H1 (cell line): ENCODE measurements around the gene SLC39A7. TPM values are rescaled to one million over a fixed set of nuclear protein-coding genes. Genes with fewer than 3 reads are reported as not detected.
A peak's percentile ranks its signal among the peaks of the same experiment; 100 is the strongest.

Source experiments
- ASH2L ChIP-seq: fragments of 200-600, 300-600 bp; sonication (generic); IDR thresholded peaks from one replicate; pipeline ENCODE4 v1.7.1; 2017; ENCODE audit warnings: low read length
- BRCA1 ChIP-seq: IDR thresholded peaks from 2 replicates; pipeline ENCODE4 v1.6.1; 2012; ENCODE audit warnings: low read depth, low read length, improper control_type of control experiment
- NANOG ChIP-seq: IDR thresholded peaks from 2 replicates; pipeline ENCODE4 v1.6.1; 2011; ENCODE audit warnings: low read length, low read depth, mild to moderate bottlenecking, inconsistent platforms; ENCODE audit not compliant: insufficient read depth, poor library complexity, severe bottlenecking
- PHF8 ChIP-seq: fragments of 200-600 bp; sonication (generic); conservative IDR thresholded peaks from 2 replicates; pipeline ENCODE4 v1.7.1; 2012; ENCODE audit warnings: low read depth, mild to moderate bottlenecking, inconsistent platforms, low read length, moderate library complexity
- POLR2A ChIP-seq, 2 experiments: IDR thresholded peaks; 1 replicate in 1 of 2; 2 replicates in 1 of 2; pipeline ENCODE4 v1.6.1; 2011; ENCODE audit warnings: low read depth in 2 of 2, low read length in 2 of 2, mild to moderate bottlenecking in 2 of 2; ENCODE audit errors: control extremely low read depth in 1 of 2
- SIN3A ChIP-seq, 2 experiments: IDR thresholded peaks in 1 of 2; conservative IDR thresholded peaks in 1 of 2; 2 replicates each; pipeline ENCODE4 v1.6.1; 2011 to 2012; ENCODE audit warnings: low read length in 2 of 2, improper control_type of control experiment in 1 of 2, low read depth in 1 of 2, mild to moderate bottlenecking in 1 of 2
- SIRT6 ChIP-seq: IDR thresholded peaks from one replicate; pipeline ENCODE4 v1.7.1; 2012; ENCODE audit warnings: low read length, inconsistent platforms
- SIX5 ChIP-seq: IDR thresholded peaks from 2 replicates; pipeline ENCODE4 v1.6.1; 2011; ENCODE audit warnings: mild to moderate bottlenecking, low read depth, low read length
- TEAD4 ChIP-seq: IDR thresholded peaks from 2 replicates; pipeline ENCODE4 v1.6.1; 2012; ENCODE audit warnings: low read depth, low read length, inconsistent platforms, mixed read lengths
- polyA plus RNA-seq, 7 experiments: library from polyadenylated mRNA; depleted of rRNA in 3 of 7; stranded (reverse) in 5 of 7; unstranded in 2 of 7; fragments of >200 nt in 5 of 7; fragments of 200-250 nt in 2 of 7; gene quantifications; 1 replicate in 5 of 7; 2 replicates in 1 of 7; 4 replicates in 1 of 7; pipeline versions ENCODE4 v1.2.1 to v1.2.3, GENCODE V29; 2011 to 2013; ENCODE audit warnings: missing spikeins in 2 of 7, mixed read lengths in 2 of 7
- total RNA-seq: library from RNA; stranded (reverse); fragmentation: NEBNext Ultra II Directional; extraction: Animal tissue kit (Norgen Biotek cat#: 25700); gene quantifications from 2 replicates; pipeline ENCODE4 v1.2.1, GENCODE V29; 2021
- TF ChIP-seq, protein P1 (sequence below): IDR thresholded peaks from 2 replicates; pipeline ENCODE4 v1.6.1; 2012; ENCODE audit warnings: low read length, inconsistent platforms

The SLC39A7 gene
- total and polyA plus RNA-seq, 2 of the 8 experiments (the other 6 are each of a cell fraction or from before 2014, with no cell fraction given) = 63.3 to 123 TPM

GRCh38 chr6:33200219-33201146 lies at the start of gene SLC39A7, which contains the start of gene RXRB (continued):
- TF ChIP-seq SIRT6 (no peak), SIX5 (peak; percentile 49), PHF8 (peak; percentile 92), SIN3A (conservative IDR thresholded peaks at IDR 0.05 in 1 of 2, IDR thresholded peaks at IDR 0.05 in 1 of 2; ENCODE audit: low read depth in 1 of 2, low read length in 2 of 2) (peak in 1 of 2 experiments; percentile 67; a peak in 1 of 4 replicates), POLR2A (IDR thresholded peaks at IDR 0.05; ENCODE audit: control extremely low read depth in 1 of 2, low read depth in 2 of 2, low read length in 2 of 2) (peak in 1 of 2 experiments; percentile 88; a peak in 2 of 3 replicates), ASH2L (peak; percentile 89), NANOG (peak; percentile 4), TEAD4 (peak; percentile 40), BRCA1 (peak; percentile 94)
- TF ChIP-seq, protein P1, sequence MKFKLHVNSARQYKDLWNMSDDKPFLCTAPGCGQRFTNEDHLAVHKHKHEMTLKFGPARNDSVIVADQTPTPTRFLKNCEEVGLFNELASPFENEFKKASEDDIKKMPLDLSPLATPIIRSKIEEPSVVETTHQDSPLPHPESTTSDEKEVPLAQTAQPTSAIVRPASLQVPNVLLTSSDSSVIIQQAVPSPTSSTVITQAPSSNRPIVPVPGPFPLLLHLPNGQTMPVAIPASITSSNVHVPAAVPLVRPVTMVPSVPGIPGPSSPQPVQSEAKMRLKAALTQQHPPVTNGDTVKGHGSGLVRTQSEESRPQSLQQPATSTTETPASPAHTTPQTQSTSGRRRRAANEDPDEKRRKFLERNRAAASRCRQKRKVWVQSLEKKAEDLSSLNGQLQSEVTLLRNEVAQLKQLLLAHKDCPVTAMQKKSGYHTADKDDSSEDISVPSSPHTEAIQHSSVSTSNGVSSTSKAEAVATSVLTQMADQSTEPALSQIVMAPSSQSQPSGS = peak; percentile 83
